Pancreas (tissue), 10 donors: Measurements from ENCODE around the gene VTN. TPM values are rescaled to one million over a fixed set of nuclear protein-coding genes. Genes with fewer than 3 reads are reported as not detected.

Source experiments
- ATAC-seq, 4 donors: fragments of 200-7000 bp; cut with Tn5 transposase; one replicate each; pipeline versions ENCODE4 v1.8.0 to v1.9.1; 2020; ENCODE audit warnings: mild to moderate bottlenecking in 4 of 4, moderate library complexity in 4 of 4
- DNase-seq, 6 donors: peaks; one replicate each; pipeline ENCODE4 v3.0.0-alpha.2; 2020
- FAIRE-seq: peaks from 2 replicates; lab custom pipeline; 2012; peaks lifted over from hg19 to GRCh38; lab: Jason Lieb, UNC
- H3K27ac ChIP-seq, 4 donors: fragments of 200-600 bp; sonication (generic); 1 replicate in 3 of 4; 2 replicates in 1 of 4; pipeline versions ENCODE4 v1.5.0 to v1.8.0; 2020
- H3K27me3 ChIP-seq, 4 donors: fragments of 200-600 bp; one replicate each; pipeline ENCODE4 v1.8.0; 2021
- H3K36me3 ChIP-seq, 3 donors: fragments of 200-600 bp; sonication (generic) in 1 of 3; one replicate each; pipeline versions ENCODE4 v1.5.0 to v1.8.0; 2020 to 2021
- H3K4me1 ChIP-seq, 3 donors: fragments of 200-600 bp; one replicate each; pipeline ENCODE4 v1.8.0; 2021
- H3K4me3 ChIP-seq, 4 donors: fragments of 200-600 bp; sonication (generic) in 2 of 4; one replicate each; pipeline versions ENCODE4 v1.5.0 to v1.8.0; 2020 to 2021
- H3K9me3 ChIP-seq, 4 donors: fragments of 200-600 bp; one replicate each; pipeline ENCODE4 v1.8.0; 2021
- CTCF ChIP-seq, 4 donors: fragments of 200-600 bp; sonication (generic) in 3 of 4; IDR thresholded peaks; one replicate each; pipeline versions ENCODE4 v1.5.0 to v1.8.0; 2021; ENCODE audit warnings: antibody characterized with exemption in 4 of 4
- WGBS, 2 donors: extraction: QIAGEN DNeasy Blood & Tissue Kit; methylation state at CpG; one replicate each; pipeline ENCODE4 v1.1.7; 2013; 5-methylcytosine and 5-hydroxymethylcytosine counted together
- intact Hi-C, 3 donors: fragments of 100-400 bp; cut with DNase I; formaldehyde crosslinking; loops; one replicate each; pipeline versions ENCODE4 v1.11.1 to v1.14.2; 2022
- polyA plus RNA-seq, 2 donors: library from polyadenylated mRNA; stranded (reverse); fragments of 200-250 nt; gene quantifications; one replicate each; pipeline ENCODE4 v1.2.3, GENCODE V29; 2013
- total RNA-seq, 6 donors: library from RNA; stranded (reverse); fragmentation: NEBNext Ultra II Directional in 4 of 6; extraction: Animal tissue kit (Norgen Biotek cat#: 25700) in 4 of 6; gene quantifications; one replicate each; pipeline versions ENCODE4 v1.2.1 to v1.2.4, GENCODE V29; 2021 to 2023
- donor health status: healthy with polysubstance abuse.
- donor health status: DM: no; HTN: no; CAD: no; lungs with moderate emphysema.
- donor health status: DM: no; HTN: no; CAD: no.
- donor health status: control.
- donor health status: control.
- donor health status: Bipolar disorder and iron deficiency.
- donor health status: DM: yes; HTN: yes; CAD: no.
- donor health status: DM: no; HTN: no; CAD: no.
- donor health status: DM: no; HTN: no; CAD: no.
- donor health status: DM: yes; HTN: yes; CAD: no.

Gene VTN
- total and polyA plus RNA-seq, 8 donors: 5.2 to 21.6 (median 12.1) TPM

GRCh38 chr17:28404812-28405570, 34.9 kb upstream of the VTN start:
- 11 to 18% methylated on average over 32 to 33 of the region's 33 CpGs for WGBS, 2 donors
- H3K4me1 ChIP-seq: peaks cover 0 to 13% (median 4%) of the 10 kb centered on the region in 3 donors
- ATAC-seq (peak; percentile 44 to 72 (median 68)), FAIRE-seq (no peak), DNase-seq (peak; percentile 63 to 86 (median 70))
- H3K27ac ChIP-seq: peak overlapping the region; percentile 16 to 57 (median 38)
- no peak for TF ChIP-seq CTCF (IDR thresholded peaks at IDR 0.05)
- H3K9me3 ChIP-seq: no peaks in the 10 kb centered on the region
- H3K36me3 ChIP-seq: no peaks in the 10 kb centered on the region
- peak overlapping the region; percentile 69 to 91 (median 80) for H3K4me3 ChIP-seq
- intact Hi-C loops: no loop called here
- no peaks in the 10 kb centered on the region for H3K27me3 ChIP-seq

GRCh38 chr17:28404461-28404811, 34.3 kb upstream of the VTN start:
- peak overlapping the region in 2 of 4 donors; percentile 79 to 91 for H3K4me3 ChIP-seq
- no peak for TF ChIP-seq CTCF (IDR thresholded peaks at IDR 0.05)
- peak overlapping the region in 1 of 4 donors; percentile 57 for H3K27ac ChIP-seq
- FAIRE-seq (no peak), ATAC-seq (no peak), DNase-seq (no peak)
- H3K9me3 ChIP-seq: no peaks in the 10 kb centered on the region
- WGBS, 2 donors: 56 to 60% methylated on average over 5 of the region's 5 CpGs
- intact Hi-C loops: no loop called here
- H3K27me3 ChIP-seq: no peaks in the 10 kb centered on the region
- H3K4me1 ChIP-seq: peaks cover 0 to 13% (median 4%) of the 10 kb centered on the region in 3 donors
- H3K36me3 ChIP-seq: peaks cover 0 to under 1% (median 0%) of the 10 kb centered on the region in 3 donors

GRCh38 chr17:28404007-28404406, 33.9 kb upstream of the VTN start:
- no peak overlapping the region for H3K4me3 ChIP-seq

GRCh38 chr17:28402844-28403243, 32.7 kb upstream of the VTN start:
- H3K4me3 ChIP-seq: no peak overlapping the region
- no peaks in the 10 kb centered on the region for H3K9me3 ChIP-seq
- peaks cover 0 to 9% (median 2%) of the 10 kb centered on the region in 3 donors for H3K36me3 ChIP-seq
- no peaks in the 10 kb centered on the region for H3K27me3 ChIP-seq
- no peak overlapping the region for H3K27ac ChIP-seq
- 88 to 94% methylated on average over 6 of the region's 6 CpGs for WGBS, 2 donors
- no peak for ATAC-seq
- no peak for FAIRE-seq
- H3K4me1 ChIP-seq: peaks cover 0 to 13% (median 4%) of the 10 kb centered on the region in 3 donors
- intact Hi-C loops: no loop called here
- no peak for DNase-seq
- TF ChIP-seq CTCF (IDR thresholded peaks at IDR 0.05): no peak

More at GRCh38 chr17:28404007-28404406, 33.9 kb upstream of the VTN start:
- no peak overlapping the region for H3K27ac ChIP-seq
- intact Hi-C loops: no loop called here
- peaks cover 0 to 5% (median 0%) of the 10 kb centered on the region in 3 donors for H3K36me3 ChIP-seq
- FAIRE-seq: no peak
- no peak for TF ChIP-seq CTCF (IDR thresholded peaks at IDR 0.05)
- no peaks in the 10 kb centered on the region for H3K9me3 ChIP-seq
- no peak for DNase-seq
- no peak for ATAC-seq
- no peaks in the 10 kb centered on the region for H3K27me3 ChIP-seq
- 75 to 88% methylated on average over 2 of the region's 2 CpGs for WGBS, 2 donors
- H3K4me1 ChIP-seq: peaks cover 0 to 13% (median 4%) of the 10 kb centered on the region in 3 donors

- WGBS, 2 donors: 54% methylated on average over 3 of the region's 3 CpGs
- no peak overlapping the region for H3K27ac ChIP-seq
- peaks cover 0 to 9% (median 3%) of the 10 kb centered on the region in 3 donors for H3K36me3 ChIP-seq
- no peak for TF ChIP-seq CTCF (IDR thresholded peaks at IDR 0.05)
- H3K4me1 ChIP-seq: peaks cover 0 to 13% (median 4%) of the 10 kb centered on the region in 3 donors
- ATAC-seq: no peak
- DNase-seq: no peak
- no peak for FAIRE-seq
- H3K9me3 ChIP-seq: no peaks in the 10 kb centered on the region
- intact Hi-C loops: no loop called here
- H3K4me3 ChIP-seq: no peak overlapping the region
- H3K27me3 ChIP-seq: no peaks in the 10 kb centered on the region
Observed at GRCh38 chr17:28402224-28402630, 32.1 kb upstream of the VTN start.
